GM21528 (cell line): ENCODE data around the gene ABR.
"Not testable (repeated sequence)": the region's sequence is repeated elsewhere in the genome, so short reads cannot be mapped to it uniquely, and the experiment has no call there.

Experiments
- ATAC-seq: cut with Tn5 transposase; IDR thresholded peaks from one replicate; pipeline ENCODE4 v1.9.1; 2021; ENCODE audit warnings: mild to moderate bottlenecking, moderate library complexity; ENCODE audit not compliant: unreplicated experiment, low FRiP score

The ABR gene

DNA sequence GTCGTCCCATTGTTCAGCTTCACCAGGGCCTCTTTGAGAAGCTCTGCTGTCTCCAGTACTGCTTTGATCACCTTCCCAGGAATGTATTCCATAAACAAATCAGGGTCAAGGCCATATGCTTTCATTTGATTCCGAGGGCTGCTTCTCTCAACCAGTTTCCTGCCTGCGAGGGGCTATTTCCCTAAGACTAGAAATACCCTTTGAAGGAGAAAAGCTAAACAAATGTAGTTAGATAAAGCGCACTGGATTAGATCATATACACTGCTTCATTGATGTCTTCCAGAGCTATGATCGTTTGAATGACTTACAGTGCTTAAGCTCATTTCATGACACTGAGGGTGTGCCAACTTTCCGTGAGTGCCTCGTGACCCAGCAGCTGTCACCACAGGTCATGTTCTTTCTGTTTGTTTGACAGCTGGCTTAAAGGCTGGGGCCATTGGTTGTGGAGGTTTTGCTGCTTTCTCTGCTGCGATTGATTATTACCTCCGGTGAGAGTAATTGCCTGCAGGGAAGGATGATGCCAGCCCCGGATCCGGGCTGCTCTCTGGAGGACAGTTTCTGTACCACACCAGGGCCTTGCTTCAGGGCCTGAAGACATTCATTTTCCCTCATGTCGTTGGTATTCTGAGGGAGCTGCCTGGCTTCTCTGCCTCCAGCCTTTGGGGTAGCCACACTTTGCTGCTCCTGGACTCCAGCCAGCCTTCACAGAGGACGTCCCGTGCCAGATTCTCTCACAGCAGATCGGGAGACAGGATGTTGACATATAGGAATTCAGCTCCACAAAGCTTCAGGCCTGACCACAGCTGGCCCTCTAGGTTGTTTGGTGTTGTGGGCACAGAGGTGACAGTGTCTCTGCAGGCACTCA, 179.0 kb downstream of the ABR start:
- no peak for ATAC-seq

DNA sequence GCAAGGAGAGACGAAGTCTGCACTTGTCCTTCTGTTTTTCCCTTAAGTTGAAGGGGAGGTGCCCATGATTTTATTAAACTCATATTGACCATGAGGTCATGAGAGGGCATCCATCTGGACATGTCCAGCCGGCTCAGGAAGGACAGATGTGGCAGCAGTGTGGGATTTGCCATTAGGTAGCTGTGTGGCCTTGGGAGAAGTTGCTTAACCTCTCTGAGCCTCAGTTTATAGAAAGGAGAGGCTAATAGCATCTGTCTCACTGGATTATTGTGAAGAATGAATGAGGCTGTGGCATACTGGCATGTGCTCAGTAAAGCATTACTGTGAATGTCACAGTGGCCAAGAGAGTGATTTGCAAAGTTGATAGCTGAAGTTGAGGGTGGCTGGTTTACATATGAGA, 181.7 kb downstream of the ABR start:
- ATAC-seq, result no peak

DNA sequence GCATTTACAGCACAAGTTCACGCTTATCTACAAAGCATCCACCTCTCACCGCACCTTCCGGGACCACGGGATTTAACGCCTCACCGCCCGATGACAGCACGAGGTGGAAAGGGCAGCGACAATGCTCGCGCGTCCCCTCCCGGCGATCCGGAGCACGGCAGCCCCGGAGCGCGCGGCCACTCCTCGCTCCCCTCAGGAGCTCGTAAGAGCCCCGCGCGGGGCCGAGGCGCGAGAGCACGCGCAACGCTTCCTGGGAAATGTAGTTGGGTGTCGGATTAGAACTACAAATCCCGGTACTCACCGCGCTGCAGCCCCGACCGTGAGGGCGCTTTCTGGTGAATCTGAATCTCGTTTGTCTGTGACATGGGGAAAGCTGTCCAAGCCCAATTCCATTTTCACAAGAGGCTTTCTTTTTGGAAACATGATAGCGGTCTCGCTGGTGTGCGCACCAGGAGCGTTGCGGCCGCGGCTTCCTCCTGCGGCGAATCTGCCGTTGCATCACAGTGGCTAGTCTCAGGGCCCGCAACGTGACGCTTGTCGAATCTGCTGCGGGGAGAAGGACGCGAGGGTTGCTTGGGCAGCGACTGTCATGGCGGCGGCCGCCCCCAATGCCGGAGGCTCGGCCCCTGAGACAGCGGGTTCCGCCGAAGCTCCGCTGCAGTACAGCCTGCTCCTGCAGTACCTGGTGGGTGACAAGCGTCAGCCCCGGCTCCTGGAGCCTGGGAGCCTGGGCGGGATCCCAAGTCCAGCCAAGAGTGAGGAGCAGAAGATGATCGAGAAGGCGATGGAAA, 183.0 kb downstream of the ABR start, which contains the start of gene TIMM22:
TSS of gene TIMM22 (plus strand) at position 576 of the 791 bp plus-strand sequence. CDS start at position 590, 14 bp downstream.
- peak; percentile 90 for ATAC-seq

DNA sequence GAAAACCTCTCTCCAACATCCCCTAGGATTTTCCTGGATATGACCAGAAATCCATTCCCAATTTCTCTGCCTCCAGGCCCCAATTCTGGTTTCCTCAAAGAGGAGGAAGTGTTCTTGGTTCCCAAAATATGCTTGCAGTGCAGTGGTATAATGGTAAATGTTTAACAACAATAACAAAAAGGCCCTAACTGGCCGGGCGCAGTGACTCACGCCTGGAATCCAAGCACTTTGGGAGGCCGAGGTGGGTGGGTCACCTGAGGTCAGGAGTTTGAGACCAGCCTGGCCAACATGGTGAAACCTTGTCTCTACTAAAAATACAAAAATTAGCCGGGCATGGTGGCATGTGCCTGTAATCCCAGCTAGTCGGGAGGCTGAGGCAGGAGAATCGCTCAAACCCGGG, 184.5 kb downstream of the ABR start:
- ATAC-seq, result not testable (repeated sequence)

DNA sequence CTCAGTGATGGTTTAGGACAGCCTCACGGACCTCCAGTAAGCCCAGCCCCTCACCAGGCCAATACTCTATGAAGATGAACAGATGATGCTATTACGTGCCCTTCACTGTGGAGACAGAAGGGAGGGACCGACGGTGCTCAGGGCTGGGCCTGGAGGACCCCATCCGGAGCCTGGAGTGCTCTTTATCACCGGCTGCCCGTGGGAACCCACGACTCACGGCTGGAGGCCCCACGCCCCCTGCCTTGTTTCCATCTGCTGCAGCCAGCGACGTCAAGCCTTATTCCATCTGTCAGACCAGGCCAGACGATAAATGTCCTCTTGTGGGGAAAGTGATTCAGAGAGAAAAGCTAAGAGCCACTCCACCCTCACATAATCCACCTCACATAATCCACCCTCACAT, 186.8 kb downstream of the ABR start:
- ATAC-seq, result no peak

DNA sequence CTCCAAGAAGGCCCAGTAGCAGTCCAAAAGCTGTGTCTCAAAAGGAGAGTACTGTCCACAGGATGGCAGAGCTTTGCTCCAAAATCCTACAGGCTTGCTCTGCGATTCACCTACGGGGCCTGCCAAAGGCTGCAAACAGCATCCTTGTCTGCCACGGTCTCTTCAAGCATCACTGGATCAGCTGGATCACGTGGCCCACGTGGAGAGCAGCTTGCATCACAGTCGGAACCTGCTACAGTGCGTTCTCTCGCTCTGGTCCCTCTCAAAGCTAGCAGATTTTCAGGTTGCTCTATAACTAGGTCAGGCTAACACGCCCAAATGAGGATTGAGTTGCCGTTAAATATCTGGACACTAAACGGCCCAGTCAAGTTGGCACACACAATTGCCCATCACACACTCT, 191.2 kb downstream of the ABR start:
- no peak for ATAC-seq

DNA sequence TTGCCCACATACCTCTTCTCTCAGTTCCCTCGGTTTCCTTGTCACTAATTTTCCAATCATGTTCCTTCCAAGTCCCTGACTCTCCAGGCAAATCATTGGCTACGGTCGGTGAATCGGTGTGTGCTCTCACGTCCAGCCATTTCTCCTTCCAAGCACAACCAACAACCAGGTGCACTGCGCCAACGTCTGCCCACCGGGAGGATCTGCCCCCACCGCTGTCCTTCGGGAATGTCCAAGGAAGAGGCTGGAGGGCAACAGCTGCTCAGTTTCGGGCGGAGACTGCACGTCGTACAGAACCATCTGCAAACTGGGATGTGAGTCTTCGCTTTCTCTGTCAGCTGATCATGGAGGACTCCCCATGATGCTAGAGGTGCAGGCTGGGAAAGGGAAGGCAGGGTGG, 191.8 kb downstream of the ABR start:
- no peak for ATAC-seq

DNA sequence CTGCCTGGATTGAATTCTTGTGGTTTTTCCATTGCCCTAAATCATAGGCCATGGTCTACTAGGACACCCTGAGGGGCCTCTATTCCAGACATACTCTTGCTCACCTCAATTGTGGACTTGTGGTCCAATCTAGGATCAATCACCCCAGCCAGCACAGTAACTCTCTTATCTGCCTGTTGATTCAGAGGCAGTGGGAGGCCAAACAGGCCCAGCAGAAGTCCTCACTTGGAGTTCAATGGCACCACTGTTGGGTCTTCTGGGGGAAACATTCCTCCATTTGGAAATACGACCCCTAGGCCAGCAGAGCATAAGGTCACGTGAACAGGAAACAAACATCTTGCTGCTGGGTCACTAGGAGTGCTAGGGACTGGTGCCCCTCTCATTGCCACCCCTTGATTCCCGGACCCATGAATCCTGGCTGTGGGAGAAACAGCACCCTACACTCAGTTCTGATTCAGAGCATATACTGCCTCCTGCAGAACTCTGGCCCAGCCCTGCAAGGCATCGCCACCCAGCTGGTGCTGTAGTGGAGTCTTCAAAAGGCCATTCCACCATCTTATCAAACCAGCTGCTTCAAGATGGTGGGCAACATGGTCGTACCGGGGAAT, 193.4 kb downstream of the ABR start:
- no peak for ATAC-seq

DNA sequence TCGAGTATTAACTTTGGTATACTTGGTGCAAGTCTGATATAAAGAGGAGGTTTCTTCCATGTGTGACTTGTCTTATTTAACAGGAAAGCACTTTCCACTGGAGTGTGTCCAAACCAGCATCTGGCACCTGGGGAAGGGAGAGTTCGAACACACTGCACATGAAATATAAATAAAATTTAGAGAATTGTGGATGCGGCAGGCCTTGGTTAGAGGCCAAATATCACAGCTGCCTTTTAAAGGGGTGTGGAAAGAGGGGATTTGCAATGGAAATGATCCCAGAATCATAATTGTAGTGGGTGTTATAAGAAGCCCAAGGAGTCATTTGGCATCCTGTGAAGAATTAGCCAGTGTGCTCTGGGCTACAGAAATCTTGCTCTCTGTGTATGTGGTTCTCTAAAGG, 195.9 kb downstream of the ABR start:
- no peak for ATAC-seq

DNA sequence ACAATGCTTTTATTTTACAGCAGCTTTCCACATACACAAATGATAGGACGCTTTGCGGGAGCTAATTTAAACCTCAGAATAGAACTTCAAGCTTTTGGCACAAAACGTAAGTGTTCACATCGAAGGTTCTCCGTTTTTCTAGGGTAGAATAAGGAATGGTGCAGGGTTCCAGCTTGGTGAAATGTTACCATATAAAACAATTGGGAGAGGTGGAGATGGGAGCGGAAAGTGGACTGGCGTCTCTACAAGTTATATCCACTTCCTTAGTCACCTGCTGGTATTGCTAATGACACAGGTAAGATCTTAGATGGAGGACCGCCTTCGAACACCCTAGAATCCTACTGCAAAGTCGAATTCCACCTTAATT, 198.5 kb downstream of the ABR start:
- ATAC-seq, result no peak

DNA sequence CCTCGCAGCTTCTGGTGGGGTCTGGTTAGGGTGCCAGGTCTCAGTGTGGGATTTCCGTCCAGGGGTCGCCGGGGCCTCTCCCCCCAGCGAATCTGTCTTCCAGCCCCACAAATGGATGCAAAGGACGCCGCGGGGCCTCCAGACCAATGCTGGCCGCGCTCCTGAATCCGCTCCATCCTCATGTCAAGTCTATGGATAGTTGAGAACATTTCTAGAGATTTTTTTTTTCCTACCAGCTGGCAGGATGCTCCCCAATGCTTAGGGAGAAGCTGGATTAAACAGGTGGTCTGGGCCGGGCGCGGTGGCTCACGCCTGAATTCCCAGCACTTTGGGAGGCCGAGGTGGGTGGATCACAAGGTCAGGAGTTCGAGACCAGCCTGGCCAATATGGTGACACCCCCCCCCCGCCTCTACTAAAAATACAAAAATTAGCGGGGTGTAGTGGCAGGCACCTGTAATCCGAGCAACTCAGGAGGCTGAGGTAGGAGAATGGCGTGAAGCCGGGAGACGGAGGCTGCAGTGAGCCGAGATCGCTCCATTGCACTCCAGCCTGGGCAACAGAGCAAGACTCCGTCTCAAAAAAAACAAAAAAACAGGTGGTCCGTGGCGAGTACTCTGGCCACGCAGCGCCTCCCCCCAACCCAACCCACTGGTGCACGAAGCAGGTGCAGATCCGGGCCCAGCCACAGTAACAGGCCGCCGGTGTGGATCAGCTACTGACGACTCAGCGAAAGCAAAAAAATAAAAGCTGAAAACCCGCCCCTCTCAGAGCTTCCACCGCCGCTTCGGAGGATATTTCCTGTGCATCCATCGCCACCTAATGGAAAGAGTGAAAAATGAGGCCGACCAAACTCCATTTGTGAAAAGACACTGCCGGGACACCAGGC, 199.1 kb downstream of the ABR start:
- peak; percentile 53 for ATAC-seq

DNA sequence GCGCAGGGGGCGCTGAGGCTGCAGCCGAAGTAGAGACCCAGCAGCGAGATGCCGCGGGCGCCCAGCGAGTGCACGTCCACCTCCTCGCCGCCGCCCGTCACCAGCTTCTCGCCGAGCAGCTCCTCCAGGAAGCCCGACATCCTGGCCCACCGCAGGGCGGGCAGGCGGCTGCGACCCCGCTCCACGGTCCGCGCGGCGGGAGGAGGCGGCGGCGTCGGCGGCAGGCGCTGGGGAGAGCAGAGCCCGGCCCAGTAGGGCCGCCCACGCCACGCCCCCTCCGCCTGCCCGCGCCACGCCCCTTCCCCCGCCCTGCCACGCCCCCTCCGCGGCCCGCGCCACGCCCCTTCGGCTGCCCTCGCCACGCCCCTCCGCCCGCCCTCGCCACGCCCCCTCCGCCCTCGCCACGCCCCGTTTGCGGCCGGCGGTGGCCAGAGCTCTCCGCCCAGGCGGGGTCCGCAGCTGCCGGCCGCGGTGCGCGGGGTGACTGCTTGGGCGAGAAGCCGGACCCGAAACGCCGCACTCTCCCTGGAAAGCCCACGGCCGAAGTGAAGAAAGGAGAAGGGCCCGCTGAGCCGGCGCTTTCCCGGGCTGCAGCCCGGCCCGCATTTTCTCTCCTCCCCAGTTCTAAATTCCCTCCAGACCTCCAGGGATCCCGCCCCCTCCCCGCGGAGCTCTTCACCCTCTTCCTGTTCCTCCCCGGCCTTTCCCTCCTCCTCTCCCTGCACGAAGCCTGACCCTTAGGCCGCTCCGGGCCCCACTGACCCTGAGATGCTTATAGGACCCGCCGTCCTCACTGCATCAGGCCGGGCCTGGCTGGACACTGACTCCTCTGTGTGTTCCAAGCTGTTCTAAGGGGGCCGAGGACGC, 200.0 kb downstream of the ABR start, which contains the start of gene NXN:
TSS of gene NXN (minus strand) at position 238 of the 867 bp plus-strand sequence.
- peak; percentile 64 for ATAC-seq

DNA sequence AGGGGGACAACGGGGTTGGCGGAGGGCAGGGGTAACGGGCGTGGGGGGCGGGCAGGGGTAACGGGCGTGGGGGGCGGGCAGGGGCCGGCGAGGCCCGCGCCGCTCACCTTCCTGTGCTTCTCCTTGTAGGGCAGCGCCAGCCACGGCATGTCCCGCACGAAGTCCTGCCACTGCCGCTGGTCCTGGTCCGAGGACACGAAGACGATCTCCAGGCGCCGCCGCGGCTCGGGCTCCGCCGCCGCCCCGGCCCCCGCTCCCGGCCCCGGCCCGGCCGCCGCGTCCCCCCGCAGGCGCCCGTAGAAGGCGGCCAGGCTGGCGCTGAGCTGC, 200.6 kb downstream of the ABR start:
- ATAC-seq, result no peak

DNA sequence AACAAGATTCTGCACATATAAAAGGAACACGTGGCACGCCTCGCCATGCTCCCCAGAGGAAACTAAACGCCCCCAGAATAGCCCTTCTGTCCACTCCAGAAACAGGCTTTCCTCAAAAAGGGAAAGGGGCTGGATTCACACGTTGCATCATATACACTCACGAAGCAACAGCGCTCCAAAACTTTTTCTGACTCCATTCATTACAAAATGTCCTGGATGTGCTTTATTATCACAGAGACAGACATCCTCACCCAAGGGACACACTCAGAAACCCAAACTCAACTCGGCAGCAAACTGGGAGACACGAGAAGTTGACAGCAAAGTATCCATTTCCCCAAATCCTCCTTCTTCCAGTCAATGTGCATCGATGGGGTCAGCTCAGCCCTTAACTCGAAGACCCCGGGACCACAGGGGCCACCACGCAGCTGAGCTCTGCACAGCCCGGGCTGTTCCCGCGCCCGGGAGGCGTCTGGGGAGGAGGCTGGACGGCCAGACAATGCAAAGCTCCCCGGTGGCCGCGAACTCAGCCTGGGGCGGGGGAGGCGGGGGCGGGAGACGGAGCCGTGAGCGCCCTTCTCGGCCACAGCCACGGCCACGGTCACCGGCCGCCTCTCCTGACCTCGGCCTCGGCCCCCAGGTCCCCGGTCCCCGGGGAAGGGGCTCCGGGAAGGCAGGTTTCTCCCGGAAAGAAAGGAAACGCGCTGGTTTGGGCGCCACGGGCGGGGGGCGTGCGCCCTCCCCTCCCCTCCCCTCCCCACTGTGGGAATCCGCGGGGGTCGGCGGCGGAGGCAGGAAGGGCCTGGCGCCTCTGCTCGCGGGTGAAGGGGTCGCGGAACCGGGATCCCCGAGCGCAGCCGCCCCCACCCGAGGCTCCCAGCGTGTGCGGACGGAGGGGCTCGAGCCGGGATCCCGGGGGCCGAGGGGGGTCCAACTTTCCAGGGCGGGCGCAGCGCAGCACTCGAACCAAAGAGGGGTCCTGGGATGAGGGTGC, 201.4 kb downstream of the ABR start:
- no peak for ATAC-seq

DNA sequence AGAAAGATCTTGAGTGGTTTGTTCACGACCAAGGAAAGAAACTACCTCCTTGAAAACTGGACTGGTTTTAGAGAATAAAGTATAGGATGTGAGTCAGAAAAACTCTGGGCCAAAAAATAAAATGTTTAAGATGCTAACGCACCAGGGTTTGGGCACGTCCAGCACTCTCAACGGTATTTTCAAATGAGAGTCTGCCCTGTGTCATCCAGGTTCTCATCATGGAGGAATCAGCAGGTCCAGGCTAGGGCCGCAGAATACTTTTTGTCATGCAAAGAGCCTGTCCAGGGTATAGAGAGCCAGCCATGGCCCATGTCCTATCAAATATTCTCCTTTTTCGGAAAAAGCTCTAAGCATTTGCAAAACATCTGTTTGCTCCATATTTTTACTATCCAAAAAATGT, 202.6 kb downstream of the ABR start:
- ATAC-seq, result no peak

DNA sequence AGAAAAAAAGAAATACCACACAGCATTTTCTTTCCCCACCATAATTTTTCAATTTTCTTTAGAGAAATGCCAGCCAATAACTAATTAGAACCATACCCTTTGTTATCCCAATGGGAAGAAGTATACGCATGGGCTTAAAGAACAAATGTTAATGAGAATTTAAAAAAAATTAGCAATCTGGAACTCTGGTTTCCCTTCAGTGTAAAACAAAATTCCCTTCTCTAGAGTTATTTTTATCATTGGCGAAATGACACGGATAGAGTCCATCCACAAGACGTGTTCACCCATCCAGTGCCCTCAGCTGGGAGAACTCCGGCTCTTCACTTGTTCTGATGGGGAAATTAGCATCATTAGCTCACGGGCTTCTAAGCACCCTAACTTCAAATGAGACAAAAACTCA, 203.5 kb downstream of the ABR start:
- ATAC-seq, result no peak

DNA sequence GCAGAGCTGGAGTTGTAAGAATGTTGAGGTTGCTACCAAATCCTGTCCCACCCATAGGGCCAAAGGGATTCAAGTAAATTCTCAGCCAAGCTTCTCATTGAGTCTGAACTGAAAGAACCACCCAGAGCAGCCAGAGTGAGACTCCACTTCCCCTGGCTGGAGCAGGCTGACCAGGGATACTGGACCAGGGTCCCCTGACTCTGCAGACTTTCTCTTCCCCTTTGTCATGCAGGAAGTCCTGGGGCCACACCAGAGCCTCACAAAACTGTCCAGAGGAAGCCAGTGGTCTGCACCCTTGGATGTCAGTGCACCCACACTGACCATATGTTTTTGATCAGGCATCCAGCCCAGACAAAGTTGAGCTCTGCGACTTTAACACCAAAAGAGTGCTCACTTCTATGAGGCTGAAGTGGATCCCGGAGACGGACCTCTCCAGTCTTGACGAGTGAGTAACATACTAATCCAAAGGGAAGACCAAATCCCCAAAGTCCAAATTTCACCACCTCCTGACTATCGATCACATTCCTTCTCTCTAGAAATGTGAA, 204.3 kb downstream of the ABR start:
- no peak for ATAC-seq

DNA sequence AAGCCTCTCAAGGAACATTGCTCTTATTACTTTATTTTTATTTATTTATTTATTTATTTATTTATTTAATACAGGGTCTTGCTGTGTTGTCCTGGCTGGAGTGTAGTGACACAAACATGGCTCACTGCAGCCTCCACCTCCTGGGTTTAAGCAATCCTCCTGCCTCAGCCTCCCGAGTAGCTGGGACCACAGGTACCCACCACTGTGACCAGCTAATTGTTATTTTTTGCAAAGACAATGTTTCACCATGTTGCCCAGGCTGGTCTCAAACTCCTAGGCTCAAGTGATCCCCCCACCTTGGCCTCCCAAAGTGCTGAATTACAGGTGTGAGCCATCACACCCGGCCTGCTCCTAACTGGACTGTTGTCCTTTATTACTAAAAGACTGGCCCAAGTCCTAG, 205.0 kb downstream of the ABR start:
- ATAC-seq, result not testable (repeated sequence)
